GM19463 (cell line): Measurements from ENCODE around the gene CCDC192.
"Not testable (repeated sequence)": the region's sequence is repeated elsewhere in the genome, so short reads cannot be mapped to it uniquely, and the experiment has no call there.

Experiments used
- ATAC-seq: cut with Tn5 transposase; IDR thresholded peaks from one replicate; pipeline ENCODE4 v1.9.1; 2021; ENCODE audit warnings: mild to moderate bottlenecking, moderate library complexity; ENCODE audit not compliant: unreplicated experiment

CCDC192 gene

DNA sequence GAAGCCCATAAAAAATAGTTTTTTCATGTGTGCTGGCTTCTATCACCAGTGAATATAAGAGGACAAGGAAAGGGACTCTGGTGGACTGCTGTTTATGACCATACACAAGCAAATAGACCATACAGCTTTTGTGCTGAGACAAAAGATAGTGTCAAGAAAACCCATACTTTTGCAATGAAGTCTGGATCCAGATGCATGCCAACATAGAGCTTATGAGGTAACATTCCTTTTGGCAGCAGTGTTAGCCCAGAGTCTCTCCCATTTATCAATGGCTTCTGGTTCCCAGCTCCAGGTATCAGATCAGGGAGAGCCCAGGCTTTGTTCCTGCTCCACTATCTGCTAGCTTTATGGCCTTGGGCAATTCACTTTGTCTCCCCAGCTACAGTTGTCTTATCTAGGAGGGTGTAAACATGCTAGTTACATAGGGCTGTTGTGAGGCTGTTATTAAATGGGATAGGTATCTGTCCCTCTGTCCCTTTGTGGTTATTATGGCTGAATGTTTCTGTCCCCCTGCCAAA, 55.6 kb downstream of the CCDC192 start:
- no peak for ATAC-seq

DNA sequence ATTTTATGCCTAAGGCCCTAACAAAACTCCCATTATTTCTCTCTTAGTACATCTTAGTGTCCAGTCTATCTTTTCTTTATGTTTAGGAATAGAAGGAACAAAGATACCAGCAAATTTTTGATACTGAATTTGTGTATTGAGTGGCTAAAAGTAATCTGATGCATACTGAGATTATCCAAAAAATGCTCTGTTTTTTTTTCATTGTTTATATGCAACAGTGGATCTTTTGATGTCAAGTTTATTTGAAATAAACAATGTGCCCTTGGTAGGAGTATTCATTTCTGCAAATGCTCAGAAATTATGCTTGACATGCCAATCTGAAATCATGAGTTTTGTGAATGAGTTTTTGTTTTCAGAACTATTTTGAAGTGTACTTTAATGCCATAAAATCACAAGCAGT, 58.7 kb downstream of the CCDC192 start:
- no peak for ATAC-seq

DNA sequence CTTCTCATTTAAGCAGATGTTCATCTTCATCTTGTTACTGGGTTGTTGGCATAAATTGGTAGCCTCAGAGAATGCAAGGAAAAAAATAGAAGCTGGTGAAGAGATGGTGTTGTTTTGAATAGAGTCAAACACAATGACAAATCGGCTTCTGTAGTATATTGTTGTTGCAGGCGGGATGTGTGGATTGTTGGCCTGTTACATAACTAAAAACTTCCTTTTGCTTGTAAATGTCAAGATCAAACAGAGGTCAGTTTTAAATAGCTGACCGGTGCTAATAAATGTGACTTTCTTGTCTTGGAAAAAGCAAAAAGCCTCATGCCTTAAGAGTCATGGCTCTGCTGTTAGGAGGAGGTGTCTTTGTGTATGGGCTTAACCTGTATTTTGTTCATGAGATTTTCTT, 59.2 kb downstream of the CCDC192 start:
- ATAC-seq = no peak

DNA sequence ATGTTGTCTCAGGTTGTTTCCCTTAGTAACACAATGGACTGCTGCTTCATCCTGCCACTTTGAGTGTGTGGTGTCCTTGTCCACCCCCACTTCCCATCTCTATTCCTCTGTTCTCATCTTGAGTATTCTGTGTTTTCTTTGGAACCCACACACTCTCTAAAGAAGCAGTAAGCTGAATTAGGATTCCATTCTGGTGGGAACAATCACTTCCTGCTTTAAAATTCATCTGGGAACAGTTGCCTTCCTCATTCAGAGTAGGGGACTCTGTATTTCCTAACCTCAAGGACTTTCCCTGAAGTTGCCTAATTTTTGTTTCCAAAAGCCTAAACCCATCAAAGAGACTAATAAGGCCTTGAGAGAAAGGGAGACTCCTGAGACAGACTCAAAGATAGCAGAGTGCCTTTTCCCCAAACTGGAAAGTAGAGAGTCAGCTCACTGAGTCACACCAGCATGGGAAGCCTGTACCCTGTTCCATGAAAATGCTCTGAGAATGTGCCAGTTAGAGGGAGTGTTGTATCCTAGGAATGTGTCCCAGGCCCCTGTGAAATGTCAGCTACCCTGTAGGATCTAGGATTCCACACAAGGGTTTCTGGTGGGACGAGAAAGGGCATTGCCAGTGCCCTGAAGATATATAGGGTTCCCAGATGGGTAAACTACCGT, 63.6 kb downstream of the CCDC192 start:
- ATAC-seq = no peak

DNA sequence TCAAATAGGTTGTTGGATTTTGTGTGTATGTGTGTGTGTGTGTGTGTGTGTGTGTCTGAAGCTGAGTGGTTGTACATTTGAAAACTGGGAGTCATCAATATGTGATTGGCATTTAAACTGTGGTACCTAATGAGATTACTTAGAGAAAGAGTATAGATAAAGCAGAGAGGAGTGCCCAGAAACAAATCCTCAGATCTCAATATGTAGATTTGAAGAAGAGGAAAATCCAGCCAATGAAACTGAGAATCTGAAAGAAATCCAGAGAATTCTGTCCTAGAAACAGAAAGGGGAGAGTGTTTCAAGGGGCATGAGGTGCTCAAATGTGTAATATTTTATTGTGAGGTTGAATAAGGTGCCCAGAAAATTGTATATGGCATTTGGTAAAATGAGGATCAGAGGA, 66.2 kb downstream of the CCDC192 start:
- ATAC-seq = no peak

DNA sequence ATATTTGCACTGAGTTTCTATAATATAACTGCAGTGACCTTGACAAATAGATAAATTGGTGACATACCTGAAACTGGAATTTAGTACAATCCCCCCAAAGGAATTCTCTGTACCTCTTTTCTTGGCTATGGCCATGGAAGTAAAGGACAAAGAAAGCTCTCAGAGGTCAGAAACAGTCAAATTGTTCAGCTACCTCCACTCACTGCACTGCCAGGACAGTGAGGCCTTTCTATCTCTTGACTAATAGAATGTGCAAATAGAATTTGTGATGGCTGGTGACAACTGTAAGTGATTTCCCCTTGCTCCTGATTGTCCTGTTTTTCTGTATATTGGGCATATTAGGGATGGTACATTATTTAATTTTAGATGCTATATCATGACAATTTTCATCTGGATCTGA, 67.1 kb downstream of the CCDC192 start:
- ATAC-seq = no peak

DNA sequence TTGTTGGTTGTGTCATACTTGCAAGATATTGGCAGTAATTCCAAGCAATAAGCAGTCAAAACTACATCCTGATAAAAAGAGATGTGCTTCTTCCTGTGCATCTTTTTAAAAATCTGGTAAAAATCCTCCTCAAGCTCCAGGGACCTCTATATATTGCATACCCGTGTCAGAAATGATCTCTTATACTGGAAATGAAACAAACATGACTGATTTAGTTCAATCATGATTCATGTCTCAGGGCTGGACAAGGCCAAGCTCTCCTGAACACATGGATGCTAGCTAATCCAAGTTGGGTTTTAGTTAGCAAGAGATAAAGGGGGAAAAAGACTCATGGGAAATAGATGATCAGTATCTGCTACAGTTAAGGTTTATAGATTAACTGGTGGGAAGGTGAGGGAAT, 69.3 kb downstream of the CCDC192 start:
- no peak for ATAC-seq

DNA sequence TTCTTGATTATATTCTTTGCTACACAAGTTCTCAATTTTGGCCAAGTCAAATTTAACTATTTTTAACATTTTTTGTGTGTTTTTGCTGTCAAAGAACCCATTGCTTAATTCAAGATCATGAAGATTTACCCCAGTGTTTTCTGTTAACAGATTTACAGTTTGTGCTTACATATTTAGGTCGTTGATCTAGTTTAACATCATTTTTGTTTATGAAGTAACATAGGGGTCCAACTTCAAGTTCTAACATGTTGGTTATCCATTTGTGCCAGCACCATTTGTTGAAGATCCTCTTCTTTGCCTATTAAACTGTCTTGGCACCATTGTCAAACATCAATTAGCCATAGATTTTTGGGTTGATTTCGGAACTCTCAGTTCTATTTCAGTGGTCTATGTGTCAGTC, 71.0 kb downstream of the CCDC192 start:
- no peak for ATAC-seq

DNA sequence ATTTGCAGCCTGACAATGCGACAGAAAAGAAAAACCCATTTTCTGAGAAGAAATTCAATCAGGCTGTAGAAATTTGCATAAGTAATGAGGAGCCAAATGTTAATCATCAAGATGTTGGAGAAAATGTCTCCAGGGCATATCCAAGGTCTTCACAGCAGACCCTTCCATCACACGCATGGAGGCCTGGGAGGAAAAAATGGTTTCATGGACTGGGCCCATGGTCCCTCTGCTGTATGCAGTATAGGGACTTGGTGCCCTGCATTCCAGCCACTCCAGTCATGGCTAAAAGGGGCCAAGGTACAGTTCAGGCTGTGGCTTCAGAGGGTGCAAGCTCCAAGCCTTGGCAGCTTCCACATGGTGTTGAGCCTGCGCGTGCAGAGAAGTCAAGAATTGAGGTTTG, 73.3 kb downstream of the CCDC192 start:
- no peak for ATAC-seq

DNA sequence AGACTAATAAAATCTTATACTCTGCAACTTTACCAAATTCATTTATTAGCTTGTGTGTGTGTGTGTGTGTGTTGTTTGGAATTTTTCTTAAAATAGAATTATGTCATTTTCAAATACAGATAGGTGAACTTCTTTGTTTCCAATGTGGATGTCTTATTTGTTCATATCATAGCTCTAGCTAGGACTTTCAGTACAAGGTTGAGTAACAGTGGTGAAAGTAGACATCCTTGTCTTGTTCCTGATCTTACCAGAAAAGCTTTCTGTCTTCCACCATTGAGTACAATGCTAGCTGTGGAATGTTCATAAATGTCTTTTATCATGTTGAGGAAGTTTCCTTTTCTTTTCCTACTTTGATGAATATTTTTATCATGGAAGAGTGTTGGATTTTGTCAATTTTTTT, 74.8 kb downstream of the CCDC192 start:
- ATAC-seq = no peak

DNA sequence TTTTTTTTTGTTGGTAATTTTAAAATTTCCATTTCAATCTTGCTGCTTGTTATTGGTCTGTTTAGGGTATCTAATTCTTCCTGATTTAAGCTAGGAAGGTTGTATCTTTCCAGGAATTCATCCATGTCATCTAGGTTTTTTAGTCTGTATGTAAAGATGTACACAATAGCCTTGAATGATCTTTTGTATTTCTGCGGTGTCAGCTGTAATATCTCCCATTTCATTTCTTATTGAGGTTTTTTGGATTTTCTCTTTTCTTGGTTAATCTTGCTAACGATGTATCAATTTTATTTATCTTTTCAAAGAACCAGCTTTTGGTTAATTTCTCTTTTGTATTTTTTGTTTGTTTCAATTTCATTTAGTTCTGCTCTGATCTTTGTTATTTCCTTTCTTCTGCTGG, 79.3 kb downstream of the CCDC192 start:
- not testable (repeated sequence) for ATAC-seq

DNA sequence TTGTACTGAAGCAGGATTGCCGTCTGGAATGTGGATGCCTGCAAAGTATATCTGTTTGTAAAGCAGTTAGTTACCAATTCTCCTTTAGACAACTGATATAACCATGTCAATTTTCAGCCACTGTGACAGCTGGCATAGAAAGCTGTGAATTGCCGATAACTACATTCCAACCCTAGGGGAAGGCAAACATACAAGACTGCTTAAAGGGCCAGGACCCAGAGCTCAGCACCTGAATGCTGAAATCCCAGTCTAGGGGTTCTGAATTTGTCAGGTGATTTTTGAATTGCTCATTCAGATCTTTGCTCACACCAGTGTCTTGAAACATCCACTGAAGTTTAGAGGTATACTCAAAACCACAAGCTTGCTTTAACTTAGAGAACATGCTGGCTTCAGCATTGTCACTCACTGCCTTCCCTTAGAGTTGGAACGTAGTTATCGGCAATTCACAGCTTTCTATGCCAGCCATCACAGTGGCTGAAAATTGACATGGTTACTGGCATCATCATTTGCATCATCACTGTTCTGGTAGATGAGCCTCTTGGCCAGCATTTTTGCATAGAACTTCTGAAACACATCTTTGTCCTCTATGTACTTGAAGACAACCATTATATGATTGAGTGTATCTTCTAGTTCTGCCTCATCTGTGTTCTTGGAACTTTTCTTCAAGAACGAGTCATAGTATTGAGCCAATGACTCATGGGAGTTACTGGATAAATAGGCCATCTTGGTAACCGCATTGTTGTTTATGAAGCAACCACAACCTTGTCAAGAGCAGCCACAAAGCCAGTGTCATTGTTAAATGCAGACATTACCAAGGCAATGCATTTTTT, 82.1 kb downstream of the CCDC192 start:
- ATAC-seq = peak; percentile 84

DNA sequence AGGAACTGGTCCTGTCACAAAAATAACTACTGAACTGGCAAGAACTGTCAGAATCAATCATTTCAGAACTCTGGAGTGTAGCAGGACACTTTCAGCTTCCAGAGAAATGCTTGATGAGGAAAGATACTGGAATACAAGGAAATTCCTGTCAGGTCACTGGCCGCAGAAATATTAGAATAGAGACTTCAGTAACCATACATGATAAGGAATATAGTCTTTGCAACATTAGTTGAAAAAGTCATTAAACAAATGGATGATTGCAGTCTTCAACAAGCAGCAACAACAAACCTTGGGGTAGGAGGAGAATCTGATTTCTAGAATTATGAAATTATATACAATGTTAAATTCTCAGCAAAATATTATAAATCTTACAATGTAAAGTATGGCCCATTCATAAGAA, 88.2 kb downstream of the CCDC192 start:
- ATAC-seq = no peak

DNA sequence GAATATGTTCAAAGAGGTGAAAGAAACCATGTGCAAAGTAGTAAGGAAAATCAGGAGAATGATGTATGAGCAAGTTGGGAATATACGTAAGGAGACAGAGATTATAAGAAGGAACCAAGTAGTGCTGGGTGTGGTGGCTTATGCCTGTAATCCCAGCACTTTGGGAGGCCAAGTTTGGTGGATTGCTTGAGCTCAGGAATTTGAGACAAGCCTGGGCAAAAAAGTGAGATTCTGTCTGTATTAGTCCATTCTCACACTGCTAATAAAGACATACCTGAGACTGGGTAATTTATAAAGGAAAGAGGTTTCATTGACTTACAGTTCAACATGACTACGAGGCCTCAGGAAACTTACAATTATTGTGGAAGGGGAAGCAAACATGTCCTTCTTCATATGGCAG, 88.7 kb downstream of the CCDC192 start:
- not testable (repeated sequence) for ATAC-seq

DNA sequence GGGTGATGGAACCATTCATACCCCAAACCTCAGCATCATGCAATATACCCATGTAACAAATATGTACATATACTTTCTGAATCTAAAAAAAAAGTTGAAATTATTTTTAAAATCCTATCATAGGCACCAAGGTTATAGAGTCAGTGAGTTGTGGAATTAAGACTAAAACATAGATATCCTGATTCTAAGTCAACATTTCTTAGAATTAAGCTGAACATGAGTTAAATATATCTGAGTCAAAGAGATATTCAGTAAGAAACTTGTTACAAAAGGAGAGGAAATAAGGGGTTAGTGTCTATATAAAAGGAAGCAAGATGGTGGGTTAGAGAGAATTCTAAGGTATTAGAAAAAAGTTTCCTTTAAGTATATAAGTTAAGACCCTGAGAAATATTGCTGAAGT, 89.9 kb downstream of the CCDC192 start:
- no peak for ATAC-seq

DNA sequence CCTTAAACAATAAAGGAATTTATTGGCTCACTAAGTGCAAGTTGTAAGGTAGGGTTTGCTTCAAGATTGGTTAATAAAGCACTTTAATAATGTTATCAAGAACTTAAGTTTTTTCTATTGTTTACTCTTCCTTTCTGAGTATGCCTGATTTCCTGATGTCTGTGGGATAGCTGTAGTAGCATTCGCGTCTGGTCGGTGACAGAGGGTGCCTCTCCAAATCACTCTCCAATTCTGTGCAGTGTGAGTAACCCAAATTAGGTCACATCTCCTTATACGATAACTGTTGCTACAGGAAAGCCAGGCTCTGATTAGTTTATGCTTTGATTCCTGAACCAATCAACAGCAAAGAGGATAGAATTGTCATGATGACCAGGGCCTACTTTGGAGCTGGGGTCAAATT, 90.7 kb downstream of the CCDC192 start:
- no peak for ATAC-seq

DNA sequence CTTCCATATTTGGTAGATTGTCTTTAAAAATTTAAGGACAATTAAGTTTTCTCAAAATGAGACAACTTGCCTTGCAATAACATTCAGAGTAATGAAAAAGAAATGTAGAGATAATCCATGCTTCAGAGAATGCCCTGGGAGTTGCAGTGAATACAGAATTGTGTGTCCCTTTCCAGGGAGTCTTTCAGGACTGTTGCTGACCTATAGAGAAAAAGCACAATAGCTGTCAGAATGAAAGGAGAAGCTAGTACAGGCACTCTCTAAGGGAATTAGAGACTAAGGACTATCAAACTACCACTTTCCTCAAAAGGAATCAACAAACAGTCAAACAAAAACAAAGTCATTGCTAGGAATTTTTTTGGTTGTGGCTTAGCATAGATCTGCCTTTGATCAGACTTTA, 93.0 kb downstream of the CCDC192 start:
- no peak for ATAC-seq

DNA sequence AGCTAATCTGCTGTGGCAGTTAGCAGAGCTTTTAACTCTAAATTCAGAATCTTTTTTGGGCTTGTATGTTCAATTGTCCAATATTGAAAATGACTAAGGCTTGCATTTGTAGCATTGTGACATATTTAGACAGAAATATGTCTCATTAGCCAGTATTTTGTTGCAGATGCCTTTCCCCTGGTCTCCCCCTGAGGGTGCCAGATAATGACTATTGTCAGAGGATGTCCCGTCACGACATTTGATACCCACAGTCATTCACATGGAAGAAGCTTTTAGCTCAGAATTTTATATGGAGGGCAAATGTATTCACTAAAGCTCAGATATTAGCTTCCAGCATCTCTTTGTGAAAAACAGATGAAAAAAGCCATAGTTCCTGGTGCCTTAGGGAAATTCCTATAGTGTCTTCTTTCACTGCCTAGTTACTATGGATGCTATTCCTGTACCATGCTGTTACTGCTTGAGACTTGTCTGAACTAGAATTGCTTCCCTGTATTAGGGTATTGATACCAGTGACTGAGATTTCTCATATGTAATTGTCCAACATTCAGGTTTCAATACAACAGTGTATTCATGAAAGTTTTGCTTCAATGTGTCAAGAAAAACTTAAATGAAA, 96.2 kb downstream of the CCDC192 start:
- ATAC-seq = no peak

DNA sequence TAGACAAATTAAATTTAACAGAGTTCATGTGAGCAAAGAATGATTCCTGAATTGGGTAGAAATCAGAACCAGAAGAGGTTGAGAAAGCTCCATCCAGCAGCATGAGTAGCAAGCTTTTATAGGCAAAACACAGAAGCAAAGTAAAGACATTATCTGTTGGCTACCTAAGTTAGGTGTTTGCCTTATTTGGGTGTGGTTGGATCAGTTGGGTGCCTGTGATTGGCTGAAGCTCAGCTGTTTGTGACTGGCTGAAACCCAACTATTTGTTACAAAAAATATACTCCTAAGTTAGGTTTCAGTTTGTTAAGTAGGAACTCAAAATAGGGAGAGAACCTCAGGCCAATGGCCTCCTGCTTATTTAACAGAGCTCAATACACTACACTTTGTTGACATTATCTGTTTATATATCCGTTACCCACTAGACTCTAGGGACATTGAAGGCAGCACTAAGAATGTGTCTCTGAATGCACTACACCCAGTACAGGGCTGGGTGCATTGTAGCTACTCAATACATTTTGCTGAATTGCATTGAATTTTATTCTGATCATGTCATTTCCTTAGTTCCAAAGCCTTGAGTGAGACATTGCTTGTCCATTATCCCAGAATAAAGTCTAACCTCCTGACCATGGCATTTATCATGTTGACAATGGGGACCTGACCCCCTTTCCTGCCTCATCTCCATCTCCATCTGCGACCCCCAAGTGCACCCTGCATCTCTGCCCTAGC, 98.7 kb downstream of the CCDC192 start:
- ATAC-seq = no peak

DNA sequence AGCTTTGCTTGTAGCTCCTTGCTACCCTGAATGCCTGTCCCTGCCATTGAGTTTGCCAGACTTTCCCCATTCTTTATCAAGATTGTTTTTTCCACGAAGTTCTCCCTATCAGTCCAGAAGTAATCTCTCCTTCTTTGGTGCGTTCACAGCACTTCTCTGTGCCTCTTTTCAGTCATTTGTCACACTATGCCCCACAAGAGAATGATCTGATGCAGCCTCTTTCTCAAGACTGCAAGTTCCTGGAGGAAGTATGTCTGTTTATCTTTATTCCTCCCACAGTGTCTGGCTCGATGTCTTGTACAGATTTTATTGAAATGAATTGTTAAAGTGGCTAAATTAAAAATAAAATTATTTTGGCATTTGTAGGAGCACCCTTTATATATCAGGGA, 99.3 kb downstream of the CCDC192 start:
- ATAC-seq = no peak

DNA sequence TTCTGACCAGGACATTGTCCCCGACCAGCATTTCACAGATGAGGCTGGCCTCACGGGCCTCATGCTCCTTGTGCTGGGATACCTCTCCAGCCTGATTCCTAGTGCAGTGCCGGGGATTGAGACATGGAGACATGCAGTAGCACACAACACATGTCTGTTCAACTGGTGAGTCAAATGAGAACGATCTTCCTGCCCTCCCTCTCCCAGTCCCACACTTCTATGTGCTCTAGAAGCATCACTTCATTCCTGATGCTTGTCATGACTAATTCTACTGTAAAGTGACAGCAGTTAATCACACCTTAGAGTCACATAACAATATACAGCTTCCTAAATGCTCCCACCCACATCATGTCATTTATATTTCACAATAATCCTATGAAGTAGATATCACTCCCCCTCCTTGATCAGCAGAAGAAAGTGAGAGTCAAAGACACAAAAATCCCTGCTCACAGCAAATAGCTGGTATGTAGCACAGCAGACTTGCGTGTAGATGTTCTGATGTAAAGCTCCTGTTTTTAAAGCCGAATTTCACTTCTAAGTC, 101.8 kb downstream of the CCDC192 start:
- no peak for ATAC-seq
